HG02938 (cell line): ENCODE results near the gene PPP1R9B.

Experiments
- ATAC-seq: cut with Tn5 transposase; IDR thresholded peaks from one replicate; pipeline ENCODE4 v1.9.1; 2021; ENCODE audit warnings: mild to moderate bottlenecking, moderate library complexity; ENCODE audit not compliant: unreplicated experiment

Gene PPP1R9B

DNA sequence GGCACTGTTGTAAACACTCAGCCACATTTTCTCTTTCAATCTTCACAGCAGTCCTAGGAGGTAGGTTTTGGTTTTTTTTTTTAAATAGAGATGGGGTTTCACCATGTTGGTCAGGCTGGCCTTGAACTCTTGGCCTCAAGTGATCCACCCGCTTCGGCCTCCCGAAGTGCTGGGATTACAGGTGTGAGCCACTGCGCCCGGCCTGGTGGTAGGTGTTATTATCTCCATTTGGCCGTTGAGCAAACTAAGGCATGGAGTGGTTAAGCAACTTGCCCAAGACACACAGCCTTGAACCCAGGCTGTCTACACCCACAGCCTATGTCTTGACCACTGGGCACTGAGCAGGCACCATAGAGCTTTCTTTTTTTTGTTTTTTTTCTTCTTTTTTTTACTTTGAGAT, 24.0 kb upstream of the PPP1R9B start:
- no peak for ATAC-seq

DNA sequence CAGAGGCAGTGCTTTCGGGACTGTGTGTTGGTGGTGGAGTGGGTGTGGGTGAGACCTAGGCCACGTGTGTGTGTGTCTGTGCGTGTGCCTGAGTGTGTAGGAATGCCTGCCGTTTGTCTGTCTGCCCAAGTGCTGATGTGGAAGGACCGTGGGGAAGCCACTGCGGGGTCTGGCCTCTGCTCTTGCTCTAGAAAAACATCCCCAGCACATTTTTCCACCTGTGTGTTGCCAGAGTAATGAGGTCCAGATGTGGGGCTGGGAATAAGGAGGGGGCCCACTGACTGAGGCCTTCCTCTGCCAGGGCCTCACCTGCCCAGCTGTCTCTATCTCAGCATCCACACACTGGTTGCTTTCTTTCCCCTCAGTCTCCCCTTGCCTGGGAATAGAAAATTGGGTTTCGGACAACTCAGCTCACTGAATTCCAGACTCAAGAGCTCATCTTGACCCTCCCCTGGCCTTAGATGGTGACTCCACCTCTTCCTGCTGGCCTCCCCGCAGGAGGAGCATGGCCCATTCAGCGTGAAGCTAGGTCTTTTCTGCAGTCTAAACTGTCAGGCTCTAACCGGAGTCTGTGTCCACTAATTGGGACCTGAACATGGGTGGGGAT, 23.0 kb upstream of the PPP1R9B start:
- no peak for ATAC-seq

DNA sequence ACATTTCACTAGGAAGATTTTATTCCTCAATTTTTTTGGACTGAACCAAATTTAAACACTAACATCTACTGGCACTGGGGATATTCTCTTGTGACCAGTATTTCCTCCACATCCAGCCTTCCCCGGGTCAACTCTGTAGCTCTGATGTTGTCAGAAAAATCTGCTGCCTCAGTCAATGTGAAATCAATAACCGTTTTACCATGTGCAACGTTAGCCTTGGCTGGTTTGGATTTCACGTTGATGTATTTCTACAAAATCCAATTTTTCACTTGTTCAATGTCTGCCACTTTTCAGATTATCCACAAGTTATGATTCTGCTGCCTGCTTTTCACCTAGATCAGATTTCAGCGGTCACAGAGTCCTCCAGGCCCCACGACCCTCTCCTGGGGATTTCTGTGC, 22.5 kb upstream of the PPP1R9B start:
- ATAC-seq, result no peak

DNA sequence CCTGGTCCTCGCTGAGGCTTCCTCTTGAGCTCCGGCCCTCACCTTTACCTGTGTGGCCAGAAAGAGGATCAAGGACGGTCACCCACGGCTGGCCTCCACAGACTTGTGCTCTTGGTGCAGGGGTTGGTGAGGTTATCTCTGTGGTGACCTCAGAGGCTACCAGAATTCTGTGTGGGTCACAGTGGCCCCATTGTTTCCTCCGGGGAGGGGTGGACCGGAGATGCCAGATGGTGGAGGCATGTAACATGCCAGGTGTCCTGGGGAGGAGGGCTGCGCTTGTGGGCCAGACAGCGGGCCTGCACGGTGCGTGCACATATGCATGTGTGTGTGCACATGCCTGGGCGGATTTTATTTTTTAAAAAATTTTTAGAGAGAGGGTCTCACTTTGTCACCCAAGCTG, 21.7 kb upstream of the PPP1R9B start:
- no peak for ATAC-seq

DNA sequence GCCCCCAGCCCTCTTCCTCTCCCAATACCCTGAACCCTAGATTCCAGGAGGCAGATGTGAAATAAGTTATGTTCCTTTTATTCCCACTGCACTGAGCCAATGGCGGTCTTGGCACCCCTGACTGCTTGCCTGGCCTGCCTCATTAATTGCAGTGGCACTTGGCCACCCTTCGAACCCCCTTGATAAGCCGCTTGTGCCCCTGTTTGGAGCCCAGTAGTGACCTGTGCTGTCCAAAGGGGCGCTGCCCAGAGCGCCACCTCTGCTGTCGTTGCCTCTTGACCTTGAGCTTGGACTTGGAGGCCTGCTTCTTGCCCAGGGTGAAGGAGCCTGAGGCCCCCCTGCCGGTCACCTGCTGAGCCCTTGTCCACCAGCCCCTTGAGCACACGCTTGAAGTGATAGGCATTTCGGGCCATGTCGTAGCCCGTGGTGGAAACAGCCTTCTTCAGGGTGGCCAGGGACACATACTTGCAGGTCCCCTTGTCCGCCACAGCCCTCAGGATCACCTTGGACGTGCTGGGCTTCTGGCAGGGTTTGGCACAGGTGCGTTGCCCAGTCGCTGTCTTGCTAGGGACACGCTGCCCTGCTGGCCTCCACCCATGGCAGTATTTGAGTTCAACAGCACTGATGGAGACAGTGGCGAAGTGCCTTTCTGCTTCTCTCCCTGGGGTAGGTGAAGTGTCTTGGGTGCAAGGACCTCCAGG, 21.0 kb upstream of the PPP1R9B start:
- ATAC-seq, result no peak

DNA sequence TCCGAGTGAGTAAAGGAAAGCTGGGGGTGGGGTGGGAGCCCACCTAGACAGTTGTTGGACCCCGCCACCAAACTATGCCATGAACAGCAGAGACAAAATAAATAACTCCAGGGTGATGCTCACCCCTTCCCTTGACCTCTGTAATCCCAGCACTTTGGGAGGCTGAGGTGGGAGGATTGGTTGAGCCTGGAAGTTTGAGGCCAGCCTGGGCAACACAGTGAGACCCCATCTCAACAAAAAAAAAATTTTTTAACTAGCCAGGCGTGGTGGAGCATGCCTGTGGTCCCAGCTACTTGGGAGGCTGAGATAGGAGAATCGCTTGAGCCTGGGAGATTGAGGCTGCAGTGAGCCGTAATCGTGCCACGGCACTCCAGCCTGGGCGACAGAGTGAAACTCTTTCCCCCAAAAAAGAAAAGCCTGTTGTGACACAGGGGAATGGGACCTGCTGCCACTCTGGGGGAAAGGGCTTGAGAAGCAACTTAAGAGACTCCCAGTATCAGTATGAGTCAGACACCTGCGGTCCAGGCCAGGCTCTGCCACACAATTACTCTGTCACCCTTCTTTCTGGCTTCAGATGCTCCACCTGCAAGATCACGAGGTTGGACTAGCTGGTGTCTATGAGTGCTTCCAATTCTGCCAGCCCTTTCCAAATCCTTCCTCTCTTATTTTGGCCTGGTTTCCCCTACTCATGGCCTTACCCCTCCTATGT, 20.3 kb upstream of the PPP1R9B start:
- no peak for ATAC-seq

DNA sequence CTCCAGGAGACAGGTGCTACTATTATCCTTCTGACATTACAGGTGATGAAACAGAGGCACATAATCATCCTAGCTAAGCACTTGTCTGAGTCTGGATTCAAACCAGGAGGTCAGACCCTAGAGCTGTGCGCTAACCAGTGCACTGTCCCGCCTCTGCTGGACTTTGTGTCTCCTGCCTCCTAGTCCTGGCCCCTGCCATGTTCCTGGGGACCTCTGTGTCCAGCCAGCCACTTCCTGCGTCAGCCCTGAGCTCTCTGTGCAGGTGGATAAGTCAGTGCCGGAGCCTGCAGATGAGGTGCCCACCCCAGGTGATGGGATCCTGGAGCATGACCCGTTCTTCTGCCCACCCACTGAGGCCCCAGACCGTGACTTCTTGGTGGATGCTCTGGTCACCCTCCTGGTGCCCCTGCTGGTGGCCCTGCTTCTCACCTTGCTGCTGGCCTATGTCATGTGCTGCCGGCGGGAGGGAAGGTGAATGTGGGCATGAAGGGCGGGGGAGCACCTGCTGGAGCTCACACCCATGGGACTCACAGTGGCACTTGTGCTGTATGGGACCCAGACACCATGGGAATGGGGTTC, 19.5 kb upstream of the PPP1R9B start:
- no peak for ATAC-seq

DNA sequence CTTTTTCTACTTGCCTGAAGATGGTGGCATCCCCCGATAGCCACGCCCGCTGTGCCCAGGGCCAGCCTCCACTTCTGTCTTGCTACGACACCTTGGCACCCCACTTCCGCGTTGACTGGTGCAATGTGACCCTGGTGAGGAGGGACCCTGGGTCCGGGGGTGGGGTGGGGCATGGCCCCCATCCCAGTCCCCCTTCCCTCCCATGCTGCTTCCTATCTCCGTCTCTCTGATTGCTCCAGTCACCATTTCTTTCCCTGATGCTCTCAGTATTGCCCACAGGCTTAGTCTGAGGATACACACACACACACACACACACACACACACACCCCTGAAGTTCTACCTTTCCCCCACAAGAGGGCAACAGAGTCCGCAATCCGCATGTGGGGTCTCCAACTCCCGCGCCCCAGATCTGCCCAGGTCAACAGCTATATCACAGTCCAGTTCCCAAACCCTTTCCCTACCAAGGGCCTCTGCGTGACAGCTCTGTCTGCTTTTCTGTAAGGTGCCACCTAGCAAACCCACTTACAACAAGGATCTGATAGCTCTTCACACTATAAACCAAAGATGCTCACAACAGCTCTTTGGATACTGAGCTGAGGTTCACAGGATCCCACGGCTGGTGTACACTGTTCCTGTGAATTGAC, 18.8 kb upstream of the PPP1R9B start:
- no peak for ATAC-seq

DNA sequence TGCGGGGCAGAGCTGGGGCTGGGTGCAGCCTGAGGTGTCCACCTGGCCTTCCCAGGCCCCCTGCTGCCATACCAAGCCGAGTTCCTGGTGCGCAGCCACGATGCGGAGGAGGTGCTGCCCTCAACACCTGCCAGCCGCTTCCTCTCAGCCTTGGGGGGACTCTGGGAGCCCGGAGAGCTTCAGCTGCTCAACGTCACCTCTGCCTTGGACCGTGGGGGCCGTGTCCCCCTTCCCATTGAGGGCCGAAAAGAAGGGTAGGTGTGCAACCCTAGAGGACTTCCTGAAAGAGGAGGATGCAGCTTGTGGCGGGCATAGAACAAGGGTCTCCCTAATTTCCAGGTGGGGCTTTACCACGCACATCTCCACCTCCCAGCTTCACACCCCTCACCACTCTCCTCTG, 17.8 kb upstream of the PPP1R9B start:
- ATAC-seq, result no peak

DNA sequence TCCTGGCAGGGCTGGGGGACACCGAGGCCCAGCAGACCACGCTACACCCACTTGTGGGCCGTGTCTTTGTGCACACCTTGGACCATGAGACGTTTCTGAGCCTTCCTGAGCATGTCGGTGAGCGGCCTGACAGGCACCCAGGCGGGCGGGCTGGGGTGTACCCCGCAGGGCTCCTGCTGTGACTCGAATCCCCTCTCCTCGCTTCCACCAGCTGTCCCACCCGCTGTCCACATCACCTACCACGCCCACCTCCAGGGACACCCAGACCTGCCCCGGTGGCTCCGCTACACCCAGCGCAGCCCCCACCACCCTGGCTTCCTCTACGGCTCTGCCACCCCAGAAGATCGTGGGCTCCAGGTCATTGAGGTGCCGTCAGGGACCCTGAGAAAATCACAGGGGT, 16.9 kb upstream of the PPP1R9B start:
- no peak for ATAC-seq

DNA sequence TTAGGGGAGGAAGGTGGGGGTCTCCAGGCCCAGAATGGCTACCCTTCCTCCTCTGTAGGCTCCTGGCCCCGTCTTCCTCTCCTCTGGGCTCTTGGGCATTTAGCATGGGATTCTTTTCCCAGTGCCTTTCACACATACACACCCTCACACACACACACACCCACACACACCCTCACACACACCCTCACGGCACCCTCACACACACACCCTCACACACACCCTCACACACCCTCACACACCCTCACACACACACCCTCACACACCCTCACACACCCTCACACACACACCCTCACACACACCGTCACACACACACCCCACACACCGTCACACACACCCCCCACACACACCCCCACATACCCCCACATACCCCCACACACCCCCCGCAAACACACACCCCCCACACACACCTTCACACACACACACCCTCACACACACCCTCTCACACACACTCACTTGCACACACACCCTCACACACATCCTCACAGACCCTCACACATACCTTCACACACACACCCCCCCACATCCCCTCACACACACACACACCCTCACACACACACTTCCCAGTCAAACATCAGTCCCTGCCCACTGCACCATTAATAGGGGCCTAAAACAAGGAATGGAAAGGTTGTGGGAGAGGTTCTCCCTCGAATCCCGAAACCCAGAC, 16.2 kb upstream of the PPP1R9B start:
- no peak for ATAC-seq

DNA sequence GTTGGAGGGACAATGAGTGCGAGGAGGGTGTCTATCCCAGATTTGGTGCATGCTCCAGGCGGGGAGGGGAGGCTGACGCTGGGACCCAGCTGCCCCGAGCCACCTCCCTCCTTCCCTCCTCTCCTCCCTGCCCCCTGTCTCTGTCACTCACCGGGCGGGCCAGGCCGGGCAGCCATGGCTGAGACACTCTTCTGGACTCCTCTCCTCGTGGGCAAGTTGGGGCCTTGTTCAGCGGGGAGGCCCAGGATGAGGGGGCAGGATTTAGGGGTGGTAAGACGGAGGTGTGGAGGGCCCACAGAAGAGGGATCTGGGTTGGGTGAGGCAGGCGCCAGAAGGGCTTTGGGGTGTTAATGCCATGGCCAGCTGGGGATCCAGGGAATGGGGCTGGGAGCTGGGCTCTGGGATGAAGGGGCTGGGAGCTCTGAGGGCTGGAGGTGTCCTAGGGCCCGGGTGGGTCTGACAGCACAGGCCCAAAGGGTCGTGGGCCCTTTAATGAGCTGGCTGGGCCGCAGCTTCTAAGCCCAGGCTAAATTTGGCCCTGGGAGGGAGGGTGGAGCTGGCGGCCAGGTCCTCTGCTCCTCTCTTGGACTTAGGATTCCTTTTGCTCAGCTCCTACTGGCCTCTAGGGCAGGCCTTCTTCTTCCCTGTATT, 15.5 kb upstream of the PPP1R9B start, which contains the start of gene SGCA:
TSS of gene SGCA (plus strand) at position 139 of the 651 bp plus-strand sequence. CDS start at position 175, 36 bp downstream.
- no peak for ATAC-seq

DNA sequence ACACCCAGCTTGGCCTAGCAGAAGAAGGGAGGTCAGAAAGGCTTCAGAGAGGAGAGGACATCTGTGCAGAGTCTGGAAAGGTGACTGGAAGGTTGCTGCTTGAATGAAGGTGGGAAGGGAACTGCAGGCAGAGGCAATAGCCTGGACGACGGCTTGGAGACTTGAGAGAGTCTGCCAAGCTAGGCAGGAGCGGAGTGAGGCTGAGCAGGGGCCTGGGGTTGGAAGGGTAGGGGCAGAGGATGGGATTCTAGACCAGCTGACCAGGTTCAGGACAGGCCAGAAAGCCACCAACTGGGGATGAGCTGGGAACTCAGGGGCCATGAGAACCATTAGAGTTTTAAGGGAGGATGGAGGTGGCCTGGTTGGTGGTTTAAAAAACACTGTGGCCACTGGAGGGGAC, 15.0 kb upstream of the PPP1R9B start:
- ATAC-seq, result no peak

DNA sequence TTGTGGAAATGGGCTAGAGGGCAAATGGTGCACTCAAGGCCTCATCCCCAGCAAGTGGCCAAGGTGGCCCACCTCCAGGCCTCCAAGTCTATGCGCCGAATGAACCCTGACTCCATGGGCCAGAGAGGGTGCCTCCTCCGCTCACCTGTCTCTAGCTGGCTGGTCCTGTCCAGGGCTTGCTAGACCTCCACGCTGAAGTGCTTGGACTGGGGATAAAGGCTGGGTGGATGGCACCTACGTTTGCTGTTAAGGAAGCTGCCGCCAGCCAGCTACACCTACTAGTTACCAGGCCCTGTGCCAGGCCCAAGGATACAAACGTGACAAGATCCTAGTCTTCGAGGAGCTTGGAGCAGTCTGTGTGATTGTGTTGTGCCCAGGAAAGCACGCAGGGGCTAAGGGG, 14.6 kb upstream of the PPP1R9B start:
- no peak for ATAC-seq

DNA sequence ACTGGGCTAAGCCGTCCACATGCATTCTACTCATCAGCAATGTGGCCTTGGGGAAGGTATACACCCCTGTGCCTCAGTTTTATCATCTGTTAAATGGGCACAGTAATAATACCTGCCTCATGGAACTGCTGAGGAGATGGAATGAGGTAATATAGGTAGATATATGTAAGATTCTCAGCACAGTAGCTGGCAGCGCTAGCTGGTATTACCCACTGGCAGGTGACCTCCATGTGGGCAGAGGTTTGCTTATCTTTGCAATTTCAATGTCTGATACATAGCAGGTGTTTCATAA, 14.2 kb upstream of the PPP1R9B start:
- no peak for ATAC-seq

DNA sequence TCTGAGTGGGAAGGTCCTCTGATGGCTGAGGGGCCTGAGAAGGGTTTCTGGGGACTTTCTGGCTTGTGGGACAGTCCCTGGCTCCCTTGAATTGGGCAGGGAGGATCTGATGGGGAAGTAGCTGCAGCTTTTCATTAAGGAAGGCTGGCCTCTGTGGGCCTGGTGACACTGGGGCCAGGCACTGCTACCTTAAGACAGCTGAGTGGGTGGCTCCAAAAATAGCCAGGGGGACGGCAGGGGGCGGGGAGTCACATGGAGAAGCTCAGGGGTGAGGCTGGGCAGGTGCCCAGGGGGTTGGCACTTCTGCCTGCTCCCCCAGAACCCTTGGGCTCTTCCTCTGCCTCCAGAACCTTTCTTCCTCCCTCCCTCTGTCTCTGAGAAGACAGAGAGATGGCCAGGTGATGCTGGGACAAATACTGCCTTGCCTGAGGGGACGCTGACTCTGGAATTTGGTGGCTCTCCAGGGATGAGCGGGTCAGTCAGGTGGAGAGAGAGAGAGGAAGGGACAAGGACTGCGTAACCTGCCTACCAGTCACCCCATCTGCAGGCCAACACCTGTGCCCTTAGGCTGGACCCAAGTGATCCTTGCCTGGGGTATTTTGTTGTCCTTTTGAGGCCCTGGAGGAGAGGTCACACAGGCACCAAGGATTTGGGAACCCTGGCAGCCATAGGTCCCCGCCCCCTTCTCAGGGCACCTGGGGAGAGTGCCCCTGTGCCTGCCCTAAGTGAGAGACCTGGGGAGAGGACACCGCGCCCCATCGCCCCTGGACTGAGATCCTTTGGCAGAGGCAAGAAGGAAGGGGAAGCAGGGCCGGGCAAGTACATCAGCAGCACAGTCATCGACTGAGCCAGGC, 13.6 kb upstream of the PPP1R9B start:
- no peak for ATAC-seq

DNA sequence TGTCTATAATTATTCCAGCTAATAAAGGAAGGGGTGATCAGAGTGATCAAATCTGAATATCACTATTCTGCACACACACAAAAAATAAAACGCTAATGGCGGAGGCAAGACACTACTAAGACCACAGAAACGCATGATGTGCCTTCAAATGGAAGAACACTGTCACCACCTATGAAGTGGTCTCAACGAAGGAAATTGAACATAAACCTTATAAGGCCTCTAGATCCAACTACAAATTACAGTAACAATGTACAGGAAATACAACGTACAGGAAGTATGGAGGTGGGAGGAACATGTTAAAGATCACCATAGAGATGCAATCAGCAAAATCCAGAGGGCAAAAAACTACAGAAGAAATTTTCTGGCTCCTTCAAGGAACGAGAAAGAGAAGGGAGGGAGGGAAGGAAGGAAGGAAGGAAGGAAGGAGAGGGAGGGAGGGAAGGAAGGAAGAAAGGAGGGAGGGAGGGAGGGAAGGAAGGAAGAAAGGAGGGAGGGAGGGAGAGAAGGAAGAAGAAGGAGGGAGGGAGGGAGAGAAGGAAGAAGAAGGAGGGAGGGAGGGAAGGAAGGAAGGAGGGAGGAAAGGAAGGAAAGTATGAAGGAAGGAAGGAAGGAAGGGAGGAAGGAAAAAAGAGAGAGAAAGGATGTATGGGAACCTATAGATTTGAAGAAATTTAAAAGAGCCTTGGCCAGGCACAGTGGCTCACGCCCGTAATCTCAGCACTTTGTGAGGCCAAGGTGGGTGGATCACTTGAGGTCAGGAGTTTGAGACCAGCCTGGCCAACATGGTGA, 12.2 kb upstream of the PPP1R9B start:
- ATAC-seq, result no peak

DNA sequence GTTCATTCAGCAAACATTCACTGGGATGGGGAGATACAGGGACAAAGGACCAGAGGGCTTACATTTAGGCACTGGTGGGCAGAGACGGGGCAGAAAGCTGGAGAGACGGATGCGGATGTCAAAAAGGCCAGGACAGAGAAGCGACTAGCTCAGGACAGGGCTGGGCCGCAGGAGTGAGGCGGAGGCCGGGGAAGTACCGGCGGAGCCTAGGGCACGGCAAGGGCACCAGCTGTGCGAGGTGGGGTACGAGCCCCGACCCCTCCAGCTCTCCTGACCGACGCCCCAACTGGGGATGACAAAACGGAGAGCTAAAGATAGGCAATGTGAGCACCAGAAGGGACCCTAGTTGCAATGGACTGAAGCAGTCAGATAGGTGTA, 11.4 kb upstream of the PPP1R9B start:
- ATAC-seq, result no peak
